ENCODE results near the gene NTM.

DNA sequence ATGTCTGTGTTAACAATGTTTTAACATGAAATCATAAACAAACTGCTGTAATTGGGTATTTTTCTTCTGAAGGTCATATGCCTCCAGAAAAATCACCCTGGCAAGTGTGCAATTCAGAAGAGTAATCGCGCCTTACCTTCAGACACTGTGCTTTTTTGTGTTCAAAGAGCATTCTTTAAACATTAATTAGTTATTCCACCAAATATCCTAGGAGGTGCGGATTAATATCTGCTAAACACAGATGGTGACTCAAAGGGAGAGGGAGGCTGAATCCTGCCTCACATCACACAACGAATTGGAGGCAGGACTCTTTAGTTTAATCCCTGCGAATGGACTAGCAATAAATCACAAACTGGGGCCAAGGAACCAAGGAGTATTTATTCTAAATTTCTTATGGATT is 213.0 kb downstream of the NTM start:
- TF ChIP-seq, protein P1, sequence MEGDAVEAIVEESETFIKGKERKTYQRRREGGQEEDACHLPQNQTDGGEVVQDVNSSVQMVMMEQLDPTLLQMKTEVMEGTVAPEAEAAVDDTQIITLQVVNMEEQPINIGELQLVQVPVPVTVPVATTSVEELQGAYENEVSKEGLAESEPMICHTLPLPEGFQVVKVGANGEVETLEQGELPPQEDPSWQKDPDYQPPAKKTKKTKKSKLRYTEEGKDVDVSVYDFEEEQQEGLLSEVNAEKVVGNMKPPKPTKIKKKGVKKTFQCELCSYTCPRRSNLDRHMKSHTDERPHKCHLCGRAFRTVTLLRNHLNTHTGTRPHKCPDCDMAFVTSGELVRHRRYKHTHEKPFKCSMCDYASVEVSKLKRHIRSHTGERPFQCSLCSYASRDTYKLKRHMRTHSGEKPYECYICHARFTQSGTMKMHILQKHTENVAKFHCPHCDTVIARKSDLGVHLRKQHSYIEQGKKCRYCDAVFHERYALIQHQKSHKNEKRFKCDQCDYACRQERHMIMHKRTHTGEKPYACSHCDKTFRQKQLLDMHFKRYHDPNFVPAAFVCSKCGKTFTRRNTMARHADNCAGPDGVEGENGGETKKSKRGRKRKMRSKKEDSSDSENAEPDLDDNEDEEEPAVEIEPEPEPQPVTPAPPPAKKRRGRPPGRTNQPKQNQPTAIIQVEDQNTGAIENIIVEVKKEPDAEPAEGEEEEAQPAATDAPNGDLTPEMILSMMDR (IDR thresholded peaks at IDR 0.05) = no peak
- no peak for TF ChIP-seq POLR2AphosphoS5 (IDR thresholded peaks at IDR 0.05)

All from transverse colon (tissue), 4 donors.